K562 (cell line): ENCODE measurements around the gene ZNF692. TPM values are rescaled to one million over a fixed set of nuclear protein-coding genes. Genes with fewer than 3 reads are reported as not detected.

ENCODE experiments used
- ELF2 ChIP-seq: fragments of 250-450 bp; sonication (Bioruptor Pico); IDR thresholded peaks from 2 replicates; pipeline ENCODE4 v1.5.0; 2021; ENCODE audit warnings: mild to moderate bottlenecking
- STAT5A ChIP-seq: IDR thresholded peaks from 2 replicates; pipeline ENCODE4 v1.6.1; 2012; ENCODE audit warnings: low read length, inconsistent platforms, borderline replicate concordance
- SUPT5H ChIP-seq: fragments of 450-650 bp; IDR thresholded peaks from 2 replicates; pipeline ENCODE4 v1.6.1; 2016
- ZNF407 ChIP-seq: fragments of 450-650 bp; IDR thresholded peaks from 2 replicates; pipeline ENCODE4 v1.6.1; 2016; ENCODE audit warnings: low read depth
- polyA plus RNA-seq, 8 experiments: library from polyadenylated mRNA; depleted of rRNA in 4 of 8; stranded (reverse) in 5 of 8; unstranded in 3 of 8; fragments of >200 nt; fragmentation: Nextera tagmentation in 2 of 8; fragmentation: Illumina TruSeq in 1 of 8; extraction: Ambion mirVana in 2 of 8; extraction: Trizol in 1 of 8; gene quantifications; 2 replicates each; pipeline versions ENCODE4 v1.2.1 to v1.2.3, GENCODE V29; 2011 to 2014; ENCODE audit warnings: inconsistent platforms in 1 of 8, missing spikeins in 1 of 8
- total RNA-seq, 7 experiments: library from RNA; depleted of rRNA in 6 of 7; stranded (reverse); fragments of >200 nt in 6 of 7; fragmentation: Illumina TruSeq in 2 of 7; extraction: Trizol in 2 of 7; gene quantifications; 2 replicates each; pipeline versions ENCODE4 v1.2.1 to v1.2.3, GENCODE V29; 2011 to 2021; ENCODE audit warnings: low replicate concordance in 1 of 7

ZNF692 gene
- total and polyA plus RNA-seq, 9 of the 15 experiments (the other 6 are each of a cell fraction or from before 2014, with no cell fraction given): 8.4 to 143 (median 55.9) TPM

- TF ChIP-seq ZNF407: no peak
- TF ChIP-seq STAT5A: no peak
- TF ChIP-seq SUPT5H: no peak
- TF ChIP-seq ELF2 (CRISPR knock-in tag): no peak
These were observed 14.4 kb downstream of the ZNF692 start (continued) for GRCh38 chr1:248844526-248844925.
